ENCODE results near the gene CUTC.
"Not testable (repeated sequence)": the region's sequence is repeated elsewhere in the genome, so short reads cannot be mapped to it uniquely, and the experiment has no call there.

Gene CUTC

GRCh38 chr10:99740260-99740659 lies 8.2 kb downstream of the CUTC start:
- Mint-ChIP-seq H3K4me1 (no peaks in the 10 kb centered on the region), H3K27me3 (ENCODE audit: low read depth) (no peaks in the 10 kb centered on the region), H3K4me3 (no peak overlapping the region), H3K27ac (no peak overlapping the region), H3K9me3 (peaks cover 20% of the 10 kb centered on the region), H3K36me3 (ENCODE audit: low read depth) (peaks cover 88% of the 10 kb centered on the region)
- TF ChIP-seq, protein P1, sequence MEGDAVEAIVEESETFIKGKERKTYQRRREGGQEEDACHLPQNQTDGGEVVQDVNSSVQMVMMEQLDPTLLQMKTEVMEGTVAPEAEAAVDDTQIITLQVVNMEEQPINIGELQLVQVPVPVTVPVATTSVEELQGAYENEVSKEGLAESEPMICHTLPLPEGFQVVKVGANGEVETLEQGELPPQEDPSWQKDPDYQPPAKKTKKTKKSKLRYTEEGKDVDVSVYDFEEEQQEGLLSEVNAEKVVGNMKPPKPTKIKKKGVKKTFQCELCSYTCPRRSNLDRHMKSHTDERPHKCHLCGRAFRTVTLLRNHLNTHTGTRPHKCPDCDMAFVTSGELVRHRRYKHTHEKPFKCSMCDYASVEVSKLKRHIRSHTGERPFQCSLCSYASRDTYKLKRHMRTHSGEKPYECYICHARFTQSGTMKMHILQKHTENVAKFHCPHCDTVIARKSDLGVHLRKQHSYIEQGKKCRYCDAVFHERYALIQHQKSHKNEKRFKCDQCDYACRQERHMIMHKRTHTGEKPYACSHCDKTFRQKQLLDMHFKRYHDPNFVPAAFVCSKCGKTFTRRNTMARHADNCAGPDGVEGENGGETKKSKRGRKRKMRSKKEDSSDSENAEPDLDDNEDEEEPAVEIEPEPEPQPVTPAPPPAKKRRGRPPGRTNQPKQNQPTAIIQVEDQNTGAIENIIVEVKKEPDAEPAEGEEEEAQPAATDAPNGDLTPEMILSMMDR (IDR thresholded peaks at IDR 0.05; ENCODE audit: unreplicated experiment in 3 of 3), result no peak

- TF ChIP-seq, protein P1 (IDR thresholded peaks at IDR 0.05; ENCODE audit: unreplicated experiment in 3 of 3), result no peak
- Mint-ChIP-seq H3K27me3 (ENCODE audit: low read depth) (no peaks in the 10 kb centered on the region), H3K9me3 (peaks cover 20% of the 10 kb centered on the region), H3K36me3 (ENCODE audit: low read depth) (peaks cover 86% of the 10 kb centered on the region), H3K4me1 (no peaks in the 10 kb centered on the region), H3K4me3 (no peak overlapping the region), H3K27ac (no peak overlapping the region)
These were observed 9.0 kb downstream of the CUTC start for GRCh38 chr10:99740933-99741559.

DNA sequence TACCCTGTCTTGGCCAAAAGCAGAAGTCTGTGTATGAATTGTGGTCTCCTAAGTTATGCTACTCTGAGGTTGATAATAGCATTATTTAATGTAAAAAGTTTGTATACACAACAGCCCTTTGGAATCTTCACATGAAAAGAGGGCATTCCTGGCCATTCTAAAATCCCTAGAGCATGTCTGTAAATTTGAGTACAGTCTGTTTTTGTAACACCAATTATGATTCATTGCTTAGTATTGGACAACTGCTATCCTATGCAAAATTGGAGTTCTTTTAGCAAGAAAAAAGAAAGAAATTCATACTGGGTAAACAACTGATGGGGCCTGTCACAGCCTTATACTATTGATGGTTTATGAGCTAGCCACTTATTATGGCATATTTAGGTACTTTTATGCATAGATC lies 10.2 kb downstream of the CUTC start:
- TF ChIP-seq, protein P1 (IDR thresholded peaks at IDR 0.05; ENCODE audit: unreplicated experiment in 3 of 3), result no peak
- peaks cover 20% of the 10 kb centered on the region for H3K9me3 Mint-ChIP-seq
- no peaks in the 10 kb centered on the region for H3K4me1 Mint-ChIP-seq
- H3K4me3 Mint-ChIP-seq, result no peak overlapping the region
- H3K27ac Mint-ChIP-seq, result no peak overlapping the region
- H3K27me3 Mint-ChIP-seq (ENCODE audit: low read depth), result no peaks in the 10 kb centered on the region
- peaks cover 76% of the 10 kb centered on the region for H3K36me3 Mint-ChIP-seq (ENCODE audit: low read depth)

DNA sequence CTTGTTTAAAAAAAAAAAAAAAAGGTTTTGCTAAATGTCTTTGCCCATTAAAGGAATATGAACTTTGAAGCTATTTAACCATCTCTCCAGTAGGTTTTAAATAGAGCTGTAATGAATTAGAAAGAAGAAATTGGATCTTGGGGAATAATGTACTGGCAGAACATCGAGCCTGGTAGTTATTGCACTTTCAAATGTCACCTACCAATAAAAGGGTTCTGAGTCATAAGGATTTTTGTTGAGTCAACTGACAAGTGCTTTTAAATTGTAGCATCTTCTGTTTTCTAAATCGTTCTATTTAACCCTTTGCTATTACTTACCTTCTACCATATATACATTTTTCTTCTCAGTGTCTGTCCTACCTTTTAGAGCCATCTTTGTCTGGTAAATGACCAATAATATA lies 10.7 kb downstream of the CUTC start:
- TF ChIP-seq, protein P1 (IDR thresholded peaks at IDR 0.05; ENCODE audit: unreplicated experiment in 3 of 3), result no peak
- peaks cover 20% of the 10 kb centered on the region for H3K9me3 Mint-ChIP-seq
- H3K27me3 Mint-ChIP-seq (ENCODE audit: low read depth), result no peaks in the 10 kb centered on the region
- no peaks in the 10 kb centered on the region for H3K4me1 Mint-ChIP-seq
- H3K36me3 Mint-ChIP-seq (ENCODE audit: low read depth), result peaks cover 71% of the 10 kb centered on the region
- H3K4me3 Mint-ChIP-seq, result no peak overlapping the region
- H3K27ac Mint-ChIP-seq, result no peak overlapping the region

GRCh38 chr10:99743841-99744240 lies 11.8 kb downstream of the CUTC start:
- peaks cover 20% of the 10 kb centered on the region for H3K9me3 Mint-ChIP-seq
- TF ChIP-seq, protein P1 (IDR thresholded peaks at IDR 0.05; ENCODE audit: unreplicated experiment in 3 of 3), result no peak
- no peaks in the 10 kb centered on the region for H3K4me1 Mint-ChIP-seq
- no peak overlapping the region for H3K4me3 Mint-ChIP-seq
- no peak overlapping the region for H3K27ac Mint-ChIP-seq
- H3K36me3 Mint-ChIP-seq (ENCODE audit: low read depth), result peaks cover 66% of the 10 kb centered on the region
- H3K27me3 Mint-ChIP-seq (ENCODE audit: low read depth), result no peaks in the 10 kb centered on the region

- H3K9me3 Mint-ChIP-seq; H3K27ac Mint-ChIP-seq; H3K27me3 Mint-ChIP-seq (ENCODE audit: low read depth); H3K4me3 Mint-ChIP-seq; H3K4me1 Mint-ChIP-seq: not testable (repeated sequence)
- peaks cover 50% of the 10 kb centered on the region for H3K36me3 Mint-ChIP-seq (ENCODE audit: low read depth)
These were observed 14.1 kb downstream of the CUTC start for GRCh38 chr10:99746166-99746565.
